GM12878 (cell line): ENCODE measurements around the gene RIPK3. TPM values are rescaled to one million over a fixed set of nuclear protein-coding genes. Genes with fewer than 3 reads are reported as not detected.

Experiments
- ATF7 ChIP-seq: fragments of 450-650 bp; IDR thresholded peaks from 2 replicates; pipeline ENCODE4 v1.6.1; 2016; ENCODE audit warnings: low read depth, mild to moderate bottlenecking
- BACH1 ChIP-seq: fragments of 450-650 bp; IDR thresholded peaks from 2 replicates; pipeline ENCODE4 v1.6.1; 2017; ENCODE audit warnings: mild to moderate bottlenecking, borderline replicate concordance
- BMI1 ChIP-seq: fragments of 450-650 bp; IDR thresholded peaks from 2 replicates; pipeline ENCODE4 v1.6.1; 2016; ENCODE audit warnings: mild to moderate bottlenecking, moderate library complexity, borderline replicate concordance
- CBX5 ChIP-seq: sonication (generic); IDR thresholded peaks from 2 replicates; pipeline ENCODE4 v1.6.1; 2016; ENCODE audit warnings: low read depth, moderate library complexity, mild to moderate bottlenecking, inconsistent platforms
- CREB1 ChIP-seq: IDR thresholded peaks from 2 replicates; pipeline ENCODE4 v1.6.1; 2012; ENCODE audit warnings: low read depth, mild to moderate bottlenecking, inconsistent platforms
- CREM ChIP-seq: IDR thresholded peaks from 2 replicates; pipeline ENCODE4 v1.6.1; 2014; ENCODE audit warnings: antibody characterized with exemption, low read depth
- EGR1 ChIP-seq, 2 experiments: IDR thresholded peaks; 1 replicate in 1 of 2; 2 replicates in 1 of 2; pipeline ENCODE4 v1.6.1; 2011 to 2012; ENCODE audit warnings: low read depth in 2 of 2, low read length in 2 of 2, borderline replicate concordance in 1 of 2, mild to moderate bottlenecking in 1 of 2, moderate library complexity in 1 of 2
- FOS ChIP-seq: IDR thresholded peaks from 3 replicates; pipeline ENCODE4 v1.6.1; 2011; ENCODE audit warnings: borderline replicate concordance; ENCODE audit not compliant: insufficient read length; ENCODE audit errors: extremely low read depth
- HDGF ChIP-seq: fragments of 450-650 bp; IDR thresholded peaks from 2 replicates; pipeline ENCODE4 v1.6.1; 2016; ENCODE audit warnings: antibody characterized with exemption
- IKZF2 ChIP-seq, 2 experiments: fragments of 450-650 bp; IDR thresholded peaks; 2 replicates each; pipeline ENCODE4 v1.6.1; 2017; ENCODE audit warnings: mild to moderate bottlenecking in 2 of 2, moderate library complexity in 2 of 2
- IRF4 ChIP-seq: IDR thresholded peaks from 2 replicates; pipeline ENCODE4 v1.6.1; 2011; ENCODE audit warnings: low read depth, low read length
- KLF5 ChIP-seq: fragments of 450-650 bp; IDR thresholded peaks from 2 replicates; pipeline ENCODE4 v1.6.1; 2014; ENCODE audit warnings: mild to moderate bottlenecking; ENCODE audit not compliant: partially characterized antibody
- MTA2 ChIP-seq: fragments of 450-650 bp; IDR thresholded peaks from 2 replicates; pipeline ENCODE4 v1.6.1; 2016; ENCODE audit warnings: low read depth, mild to moderate bottlenecking, moderate library complexity
- MXI1 ChIP-seq: fragments of 150-350 bp; IDR thresholded peaks from 2 replicates; pipeline ENCODE4 v1.6.1; 2011; ENCODE audit warnings: low read depth, mild to moderate bottlenecking, inconsistent platforms, low read length, improper control_type of control experiment
- POLR2AphosphoS5 ChIP-seq: IDR thresholded peaks from 2 replicates; pipeline ENCODE4 v1.6.1; 2011; ENCODE audit warnings: mild to moderate bottlenecking, low read length, inconsistent platforms
- RB1 ChIP-seq: fragments of 450-650 bp; formaldehyde crosslinking; IDR thresholded peaks from 2 replicates; pipeline ENCODE4 v1.6.1; 2017; ENCODE audit warnings: mild to moderate bottlenecking, borderline replicate concordance
- SRF ChIP-seq, 2 experiments: IDR thresholded peaks; 2 replicates each; pipeline ENCODE4 v1.6.1; 2011; ENCODE audit warnings: low read depth in 2 of 2, low read length in 2 of 2, mild to moderate bottlenecking in 1 of 2, moderate library complexity in 1 of 2
- TCF12 ChIP-seq: IDR thresholded peaks from 2 replicates; pipeline ENCODE4 v1.6.1; 2011; ENCODE audit warnings: low read depth, mild to moderate bottlenecking, low read length
- ZNF207 ChIP-seq: fragments of 450-650 bp; IDR thresholded peaks from 2 replicates; pipeline ENCODE4 v1.6.1; 2014; ENCODE audit warnings: antibody characterized with exemption, mild to moderate bottlenecking, borderline replicate concordance
- polyA plus RNA-seq, 11 experiments: library from polyadenylated mRNA; depleted of rRNA in 4 of 11; unstranded in 6 of 11; stranded (reverse) in 5 of 11; fragments of >200 nt; fragmentation: Nextera tagmentation in 4 of 11; fragmentation: Illumina TruSeq in 1 of 11; extraction: Ambion mirVana in 4 of 11; extraction: Trizol in 1 of 11; gene quantifications; 1 replicate in 1 of 11; 2 replicates in 10 of 11; pipeline versions ENCODE4 v1.2.1 to v1.2.3, GENCODE V29; 2011 to 2016; ENCODE audit warnings: inconsistent platforms in 2 of 11, missing spikeins in 2 of 11, low read depth in 1 of 11
- total RNA-seq, 4 experiments: library from RNA; depleted of rRNA in 3 of 4; stranded (reverse); fragments of >200 nt in 3 of 4; fragmentation: Illumina TruSeq in 1 of 4; extraction: Trizol in 1 of 4; gene quantifications; 2 replicates each; pipeline versions ENCODE4 v1.2.1 to v1.2.3, GENCODE V29; 2013 to 2021
- TF ChIP-seq, protein P1 (sequence below): fragments of 450-650 bp; IDR thresholded peaks from 2 replicates; pipeline ENCODE4 v1.6.1; 2017; ENCODE audit warnings: mild to moderate bottlenecking, moderate library complexity

RIPK3 gene
- total and polyA plus RNA-seq, 10 of the 15 experiments (the other 5 are each of a cell fraction or from before 2014, with no cell fraction given) = 2.0 to 13.6 (median 8.1) TPM

DNA sequence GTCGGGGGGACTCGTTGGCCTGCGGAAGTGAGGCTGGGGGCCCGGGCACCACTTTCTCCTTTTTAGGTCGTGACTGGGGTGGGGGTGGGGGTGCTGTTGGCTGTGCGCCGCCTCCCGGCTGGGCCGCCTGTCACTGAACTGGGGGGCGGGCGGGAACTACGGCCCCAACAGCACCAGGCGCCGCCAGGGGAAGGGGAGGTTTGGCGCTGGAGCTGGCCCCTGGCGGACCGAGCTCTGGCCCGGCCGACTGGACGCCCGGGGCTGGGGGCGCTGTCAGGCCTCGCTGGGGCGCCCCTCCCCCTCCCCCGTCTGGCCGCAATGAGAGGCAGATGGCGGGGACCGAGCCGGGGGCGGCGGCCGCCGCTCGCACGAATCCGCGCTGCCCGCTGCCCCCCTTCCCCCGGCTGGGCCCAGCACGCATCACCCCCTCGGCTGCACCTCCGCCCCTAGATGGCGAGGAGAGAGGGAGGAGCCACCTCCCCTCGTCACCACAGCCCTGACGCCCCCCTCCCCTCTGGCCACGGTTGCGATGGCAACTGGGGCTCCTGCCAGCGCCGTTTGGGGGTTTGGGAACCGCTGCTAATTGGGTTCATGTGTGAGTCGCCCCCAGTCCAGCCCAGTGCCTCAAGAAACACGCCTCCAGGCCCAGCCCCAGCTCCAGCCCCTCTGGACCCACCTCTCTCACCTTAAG, 28.9 kb upstream of the RIPK3 start (continued):
- TF ChIP-seq BACH1 (peak; percentile 57; the same call in 1 of the 2 replicates), POLR2AphosphoS5 (peak; percentile 57; the same call in 1 of the 2 replicates), ATF7 (0 out of 2 replicates have a peak, but pooled peaks have one; percentile 20), IRF4 (no peak), KLF5 (peak; percentile 41), ZNF207 (0 out of 2 replicates have a peak, but pooled peaks have one; percentile 59), IKZF2 (IDR thresholded peaks at IDR 0.05) (peak in 1 of 2 experiments; percentile 15; a peak in 1 of 4 replicates), TCF12 (peak; percentile 93), MTA2 (peak; percentile 45; the same call in 1 of the 2 replicates), CBX5 (no peak), HDGF (peak; percentile 87), EGR1 (IDR thresholded peaks at IDR 0.05; ENCODE audit: borderline replicate concordance in 1 of 2, low read depth in 2 of 2, low read length in 2 of 2) (peak in 1 of 2 experiments; percentile 86; a peak in 2 of 3 replicates), MXI1 (peak; percentile 38), SRF (IDR thresholded peaks at IDR 0.05; ENCODE audit: low read depth in 2 of 2, low read length in 2 of 2) (no peak), CREB1 (0 out of 2 replicates have a peak, but pooled peaks have one; percentile 38), FOS (no peak), BMI1 (peak; percentile 77; the same call in 1 of the 2 replicates), RB1 (peak; percentile 43; the same call in 1 of the 2 replicates), CREM (peak; percentile 28; the same call in 1 of the 2 replicates)
- TF ChIP-seq, protein P1, sequence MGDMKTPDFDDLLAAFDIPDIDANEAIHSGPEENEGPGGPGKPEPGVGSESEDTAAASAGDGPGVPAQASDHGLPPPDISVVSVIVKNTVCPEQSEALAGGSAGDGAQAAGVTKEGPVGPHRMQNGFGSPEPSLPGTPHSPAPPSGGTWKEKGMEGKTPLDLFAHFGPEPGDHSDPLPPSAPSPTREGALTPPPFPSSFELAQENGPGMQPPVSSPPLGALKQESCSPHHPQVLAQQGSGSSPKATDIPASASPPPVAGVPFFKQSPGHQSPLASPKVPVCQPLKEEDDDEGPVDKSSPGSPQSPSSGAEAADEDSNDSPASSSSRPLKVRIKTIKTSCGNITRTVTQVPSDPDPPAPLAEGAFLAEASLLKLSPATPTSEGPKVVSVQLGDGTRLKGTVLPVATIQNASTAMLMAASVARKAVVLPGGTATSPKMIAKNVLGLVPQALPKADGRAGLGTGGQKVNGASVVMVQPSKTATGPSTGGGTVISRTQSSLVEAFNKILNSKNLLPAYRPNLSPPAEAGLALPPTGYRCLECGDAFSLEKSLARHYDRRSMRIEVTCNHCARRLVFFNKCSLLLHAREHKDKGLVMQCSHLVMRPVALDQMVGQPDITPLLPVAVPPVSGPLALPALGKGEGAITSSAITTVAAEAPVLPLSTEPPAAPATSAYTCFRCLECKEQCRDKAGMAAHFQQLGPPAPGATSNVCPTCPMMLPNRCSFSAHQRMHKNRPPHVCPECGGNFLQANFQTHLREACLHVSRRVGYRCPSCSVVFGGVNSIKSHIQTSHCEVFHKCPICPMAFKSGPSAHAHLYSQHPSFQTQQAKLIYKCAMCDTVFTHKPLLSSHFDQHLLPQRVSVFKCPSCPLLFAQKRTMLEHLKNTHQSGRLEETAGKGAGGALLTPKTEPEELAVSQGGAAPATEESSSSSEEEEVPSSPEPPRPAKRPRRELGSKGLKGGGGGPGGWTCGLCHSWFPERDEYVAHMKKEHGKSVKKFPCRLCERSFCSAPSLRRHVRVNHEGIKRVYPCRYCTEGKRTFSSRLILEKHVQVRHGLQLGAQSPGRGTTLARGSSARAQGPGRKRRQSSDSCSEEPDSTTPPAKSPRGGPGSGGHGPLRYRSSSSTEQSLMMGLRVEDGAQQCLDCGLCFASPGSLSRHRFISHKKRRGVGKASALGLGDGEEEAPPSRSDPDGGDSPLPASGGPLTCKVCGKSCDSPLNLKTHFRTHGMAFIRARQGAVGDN = 0 out of 2 replicates have a peak, but pooled peaks have one; percentile 61
- TF ChIP-seq, all 136 proteins: peak for 33
